Hindlimb muscle (tissue), 1 donor: ENCODE results near the gene DPYSL3. TPM values are rescaled to one million over a fixed set of nuclear protein-coding genes. Genes with fewer than 3 reads are reported as not detected.
"Not testable (repeated sequence)": the region's sequence is repeated elsewhere in the genome, so short reads cannot be mapped to it uniquely, and the experiment has no call there.

Experiments
- DNase-seq: peaks from one replicate; pipeline ENCODE4 v3.0.0-alpha.2; 2013
- polyA plus RNA-seq: library from polyadenylated mRNA; unstranded; fragments of 120-200 nt; gene quantifications from one replicate; pipeline ENCODE4 v1.2.1, GENCODE V29; 2013; ENCODE audit not compliant: insufficient read length

Gene DPYSL3
- polyA plus RNA-seq, 1 donor, result 81.7 TPM

GRCh38 chr5:147400881-147401280 lies 109.0 kb downstream of the DPYSL3 start:
- no peak for DNase-seq

GRCh38 chr5:147400126-147400809 lies 109.6 kb downstream of the DPYSL3 start:
- no peak for DNase-seq

- DNase-seq, result no peak
Observed at GRCh38 chr5:147398860-147399259, 111.0 kb downstream of the DPYSL3 start.

GRCh38 chr5:147397616-147398015 lies 112.3 kb downstream of the DPYSL3 start:
- DNase-seq, result no peak

GRCh38 chr5:147396070-147396823 lies 113.6 kb downstream of the DPYSL3 start:
- DNase-seq, result no peak

- no peak for DNase-seq
Observed at GRCh38 chr5:147393874-147394672, 115.8 kb downstream of the DPYSL3 start.

- DNase-seq, result no peak
Observed at GRCh38 chr5:147391781-147392180, 118.1 kb downstream of the DPYSL3 start.

GRCh38 chr5:147390654-147391225 lies 119.1 kb downstream of the DPYSL3 start:
- DNase-seq, result no peak

GRCh38 chr5:147388184-147389108 lies 121.4 kb downstream of the DPYSL3 start:
- no peak for DNase-seq

GRCh38 chr5:147387109-147387508 lies 122.8 kb downstream of the DPYSL3 start:
- no peak for DNase-seq

- DNase-seq, result no peak
Observed at GRCh38 chr5:147384346-147385193, 125.3 kb downstream of the DPYSL3 start.

- no peak for DNase-seq
Observed at GRCh38 chr5:147382776-147383175, 127.1 kb downstream of the DPYSL3 start.

GRCh38 chr5:147381555-147381954 lies 128.3 kb downstream of the DPYSL3 start:
- DNase-seq, result no peak

GRCh38 chr5:147377682-147378081 lies 132.2 kb downstream of the DPYSL3 start:
- DNase-seq, result no peak

- no peak for DNase-seq
Observed at GRCh38 chr5:147375151-147375550, 134.7 kb downstream of the DPYSL3 start.

GRCh38 chr5:147373328-147373727 lies 136.5 kb downstream of the DPYSL3 start:
- DNase-seq, result no peak

- DNase-seq, result no peak
Observed at GRCh38 chr5:147372191-147372590, 137.7 kb downstream of the DPYSL3 start.

- DNase-seq, result no peak
Observed at GRCh38 chr5:147371290-147371689, 138.6 kb downstream of the DPYSL3 start.

- DNase-seq, result no peak
Observed at GRCh38 chr5:147369742-147370374, 140.0 kb downstream of the DPYSL3 start.

GRCh38 chr5:147367381-147367780 lies 142.5 kb downstream of the DPYSL3 start:
- DNase-seq, result not testable (repeated sequence)
